Left cardiac atrium (tissue), 4 donors: Measurements from ENCODE around the gene SLC35A4. TPM values are rescaled to one million over a fixed set of nuclear protein-coding genes. Genes with fewer than 3 reads are reported as not detected.

Experiments used
- ATAC-seq, 2 donors: fragments of 200-7000 bp; cut with Tn5 transposase; one replicate each; pipeline ENCODE4 v1.9.1; 2020; ENCODE audit warnings: mild to moderate bottlenecking in 2 of 2, moderate library complexity in 2 of 2
- DNase-seq: peaks from one replicate; pipeline ENCODE4 v3.0.0-alpha.2; 2020
- intact Hi-C, 2 donors: fragments of 100-400 bp; cut with DNase I; formaldehyde crosslinking; loops; one replicate each; pipeline versions ENCODE4 v1.14.1 to v1.15.1; 2022 to 2023
- microRNA-seq, 2 donors: library from miRNA; unstranded; fragments of <30 nt; microRNA quantifications; one replicate each; pipeline ENCODE4 v1.2.0, GENCODE V29; 2020
- total RNA-seq, 2 donors: library from RNA; stranded (reverse); fragmentation: NEBNext Ultra II Directional; extraction: Animal tissue kit (Norgen Biotek cat#: 25700); gene quantifications; one replicate each; pipeline ENCODE4 v1.2.1, GENCODE V29; 2021
- donor health status: DM: no; HTN: yes; CAD: no.
- donor health status: DM: no; HTN: yes; CAD: no; lungs with severe emphysema.
- donor health status: DM: yes; HTN: yes; CAD: no.
- donor health status: Dilated cardiomyopathy.

SLC35A4 gene
- total RNA-seq, 2 donors from 2014 or later, result 70.3 to 79.3 TPM

DNA sequence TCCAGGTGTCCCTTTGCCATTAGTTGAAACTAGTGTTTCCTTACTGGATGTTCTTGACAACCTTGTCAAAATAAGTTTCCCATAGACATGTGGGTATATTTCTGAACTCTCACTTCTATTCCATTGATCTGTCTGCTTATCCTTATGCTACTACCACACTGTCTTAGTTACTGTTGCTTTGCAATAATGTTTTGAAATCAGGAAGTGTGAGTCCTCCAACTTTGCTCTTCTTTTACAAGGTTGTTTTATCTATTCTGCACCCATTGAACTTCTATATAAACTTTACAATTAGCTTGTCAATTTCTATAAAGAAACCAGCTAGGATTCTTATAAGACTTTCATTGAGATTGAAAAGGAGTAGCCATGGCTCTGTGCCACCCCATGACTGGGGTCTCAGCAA lies 44.1 kb downstream of the SLC35A4 start:
- ATAC-seq (no peak), DNase-seq (no peak)
- intact Hi-C loops, result no loop called here

DNA sequence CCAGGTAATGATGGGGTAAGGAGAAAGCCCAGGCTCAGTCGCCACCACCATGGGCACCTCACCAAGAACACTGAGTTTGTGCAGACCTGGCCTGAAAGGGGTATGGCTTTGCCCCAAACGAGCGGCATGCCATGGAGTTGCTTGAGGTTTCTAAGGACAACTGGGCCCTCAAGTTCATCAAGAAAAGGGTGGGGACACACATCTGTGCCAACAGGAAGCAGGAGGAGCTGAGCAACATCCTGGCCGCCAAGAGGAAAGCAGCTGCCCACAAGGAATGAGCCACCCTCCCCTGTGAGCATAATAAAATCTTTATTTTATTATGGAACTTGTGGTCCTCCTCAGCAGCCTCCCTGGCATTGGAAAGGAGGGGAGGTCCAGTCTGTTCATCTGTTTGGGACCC lies 44.5 kb downstream of the SLC35A4 start:
- intact Hi-C loops, result no loop called here
- ATAC-seq, result peak; percentile 30 to 74
- peak; percentile 47 for DNase-seq

DNA sequence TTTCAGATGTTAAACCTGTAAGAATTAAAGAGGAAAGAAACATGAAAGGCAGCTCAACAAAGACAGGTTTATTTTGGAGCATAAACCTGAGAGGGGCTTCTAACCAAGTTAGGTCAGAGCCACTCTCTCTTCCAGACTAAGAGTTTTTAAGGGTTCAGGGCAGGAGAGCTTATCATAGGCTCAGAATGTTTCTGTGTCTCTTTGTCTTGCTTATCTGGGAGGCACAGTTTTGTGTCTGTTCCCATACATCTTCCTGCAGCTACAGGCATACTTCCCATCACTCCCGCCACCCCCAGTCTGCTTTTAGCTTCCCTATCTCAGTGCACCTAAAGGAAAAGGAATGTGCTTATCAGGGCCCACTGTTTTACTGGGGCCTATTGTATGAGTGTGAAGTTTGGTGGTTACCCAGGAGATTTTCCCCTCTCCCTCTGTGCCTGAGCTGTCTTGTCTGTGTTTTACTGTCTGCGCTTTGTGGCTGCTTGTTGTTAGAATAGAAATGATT lies 46.4 kb downstream of the SLC35A4 start:
- DNase-seq, result no peak
- intact Hi-C loops, result no loop called here
- ATAC-seq, result no peak

Small RNA genes lying within 50 kb of the gene (microRNA-seq; reads per million reads assigned to microRNA genes)
- 0 reads per million in 2 donors for gene MIR6831

Other genes with a start within 250 kb of the SLC35A4 start
- gene HBEGF, start 218.2 kb upstream of the SLC35A4 start, total RNA-seq, result 10 to 100 TPM; 12.9 to 18.3 TPM
- gene SLC4A9, start 204.6 kb upstream of the SLC35A4 start, total RNA-seq, result under 1 TPM; 0.09 to 0.21 TPM
- 10 to 100 TPM; 50.1 to 67.5 TPM for gene ANKHD1, start 163.0 kb upstream of the SLC35A4 start, total RNA-seq
- gene EIF4EBP3, start 17.2 kb upstream of the SLC35A4 start, total RNA-seq, result 10 to 100 TPM in 1 of 2 donors, 1 to 10 TPM in 1; 8.8 to 11.5 TPM
- 10 to 100 TPM; 24.9 to 37.4 TPM for gene SRA1, start 7.4 kb upstream of the SLC35A4 start, total RNA-seq
- 10 to 100 TPM; 11.4 to 14.3 TPM for gene APBB3, start 230 bp upstream of the SLC35A4 start, total RNA-seq
- 100 to 1,000 TPM in 1 of 2 donors, 10 to 100 TPM in 1; 73.9 to 107 TPM for gene CD14, start 68.3 kb downstream of the SLC35A4 start, total RNA-seq
- 1 to 10 TPM; 3.9 to 6.4 TPM for gene TMCO6, start 74.6 kb downstream of the SLC35A4 start, total RNA-seq
- gene NDUFA2, start 82.8 kb downstream of the SLC35A4 start, total RNA-seq, result 100 to 1,000 TPM in 1 of 2 donors, 10 to 100 TPM in 1; 98.2 to 108 TPM
- gene IK, start 83.0 kb downstream of the SLC35A4 start, total RNA-seq, result 10 to 100 TPM; 59.6 to 62.8 TPM
- 10 to 100 TPM; 11.0 to 15.4 TPM for gene WDR55, start 100.1 kb downstream of the SLC35A4 start, total RNA-seq
- under 1 TPM; 0.35 to 0.44 TPM for gene DND1, start 108.7 kb downstream of the SLC35A4 start, total RNA-seq
- 10 to 100 TPM; 35.3 to 46.5 TPM for gene HARS1, start 126.5 kb downstream of the SLC35A4 start, total RNA-seq
- gene HARS2, start 126.6 kb downstream of the SLC35A4 start, total RNA-seq, result 10 to 100 TPM; 19.2 TPM
- gene ZMAT2, start 135.6 kb downstream of the SLC35A4 start, total RNA-seq, result 10 to 100 TPM; 34.0 to 36.8 TPM
- not detected for gene PCDHA1, start 221.3 kb downstream of the SLC35A4 start, total RNA-seq
- not detected for gene PCDHA2, start 230.0 kb downstream of the SLC35A4 start, total RNA-seq
- under 1 TPM; 0.06 to 0.44 TPM for gene PCDHA3, start 236.2 kb downstream of the SLC35A4 start, total RNA-seq
- gene PCDHA4, start 242.2 kb downstream of the SLC35A4 start, total RNA-seq, result under 1 TPM; 0.16 to 0.24 TPM